Stimulated activated CD8-positive, alpha-beta memory T cell treated with anti-CD3 and anti-CD28 coated beads, Interleukin-15, amount 100 ng/mL, for 48 hours (primary cell): ENCODE results near the gene KCNJ6.
A peak's percentile ranks its signal among the peaks of the same experiment; 100 is the strongest.

ENCODE experiments used
- DNase-seq, 2 donors: peaks; one replicate each; pipeline ENCODE4 v3.0.0-alpha.2; 2020; ENCODE audit warnings: low read depth in 2 of 2

Gene KCNJ6

DNA sequence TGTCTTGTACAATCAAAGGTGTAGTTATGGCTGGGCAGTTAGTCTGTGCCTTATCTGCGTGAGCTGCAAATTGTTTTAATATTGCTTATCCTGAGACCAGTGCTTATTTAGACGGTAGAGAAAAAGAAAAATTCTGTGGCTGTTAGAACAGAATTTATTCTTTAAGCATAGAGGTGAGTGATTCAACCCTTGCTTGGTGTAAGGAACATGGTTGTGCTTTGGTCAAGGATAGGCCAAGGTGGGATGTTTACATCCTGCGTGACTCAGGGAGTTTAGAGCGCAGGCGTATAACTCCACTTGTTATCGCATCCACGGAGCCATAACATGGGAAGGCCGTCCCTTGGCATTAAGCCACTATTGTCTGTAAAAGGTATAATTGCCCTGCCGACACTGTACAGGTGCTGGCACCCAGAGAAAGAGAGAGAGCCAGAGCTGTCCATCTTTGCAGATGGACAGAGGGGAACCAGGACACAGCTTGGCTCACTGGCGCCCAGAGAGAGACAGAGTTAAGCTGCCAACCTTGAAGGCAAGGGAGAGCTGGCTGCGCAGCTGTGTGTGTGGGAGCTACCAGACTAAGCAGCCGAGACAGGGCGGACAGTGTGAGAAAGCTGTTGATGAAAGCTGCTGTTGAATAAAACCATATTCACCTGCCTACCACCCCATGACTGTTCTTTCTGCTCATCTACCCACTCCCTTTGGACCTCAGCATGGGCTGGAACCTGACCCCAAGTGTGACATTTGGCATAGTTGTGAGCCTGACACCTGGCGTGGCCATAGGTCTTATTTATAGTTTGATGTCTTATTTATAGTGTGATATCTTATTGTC lies 349.3 kb downstream of the KCNJ6 start:
- DNase-seq: no peak

DNA sequence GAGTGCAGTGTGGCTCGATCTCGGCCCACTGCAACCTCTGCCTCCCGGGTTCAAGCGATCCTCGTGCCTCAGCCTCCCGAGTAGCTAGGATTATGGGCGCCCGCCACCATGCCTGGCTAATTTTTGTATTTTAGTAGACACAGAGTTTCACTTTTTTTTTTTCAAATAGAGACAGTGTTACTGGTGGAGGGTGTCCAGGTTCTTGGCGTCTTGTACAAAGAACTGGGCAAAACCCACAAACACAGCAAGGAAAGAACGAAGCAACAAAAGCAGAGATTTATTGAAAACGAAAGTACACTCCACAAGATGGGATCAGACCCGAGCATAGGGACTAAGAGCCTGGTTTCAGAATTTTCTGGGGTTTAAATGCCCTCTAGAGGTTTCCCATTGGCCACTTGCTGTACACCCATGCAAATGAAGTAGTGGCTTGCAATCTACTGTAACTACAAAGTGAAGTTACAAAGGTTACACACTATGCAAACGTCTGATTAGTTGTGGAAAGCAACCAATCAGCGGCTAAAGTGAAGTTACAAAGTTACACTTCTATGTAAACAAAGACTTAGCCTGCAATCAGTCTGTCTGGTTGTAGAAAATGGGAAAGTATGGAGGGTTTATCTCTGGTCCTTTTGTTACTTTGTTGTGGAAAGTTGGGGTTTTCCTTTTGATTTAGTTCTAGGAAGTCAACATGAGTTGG lies 350.6 kb downstream of the KCNJ6 start:
- DNase-seq: no peak

DNA sequence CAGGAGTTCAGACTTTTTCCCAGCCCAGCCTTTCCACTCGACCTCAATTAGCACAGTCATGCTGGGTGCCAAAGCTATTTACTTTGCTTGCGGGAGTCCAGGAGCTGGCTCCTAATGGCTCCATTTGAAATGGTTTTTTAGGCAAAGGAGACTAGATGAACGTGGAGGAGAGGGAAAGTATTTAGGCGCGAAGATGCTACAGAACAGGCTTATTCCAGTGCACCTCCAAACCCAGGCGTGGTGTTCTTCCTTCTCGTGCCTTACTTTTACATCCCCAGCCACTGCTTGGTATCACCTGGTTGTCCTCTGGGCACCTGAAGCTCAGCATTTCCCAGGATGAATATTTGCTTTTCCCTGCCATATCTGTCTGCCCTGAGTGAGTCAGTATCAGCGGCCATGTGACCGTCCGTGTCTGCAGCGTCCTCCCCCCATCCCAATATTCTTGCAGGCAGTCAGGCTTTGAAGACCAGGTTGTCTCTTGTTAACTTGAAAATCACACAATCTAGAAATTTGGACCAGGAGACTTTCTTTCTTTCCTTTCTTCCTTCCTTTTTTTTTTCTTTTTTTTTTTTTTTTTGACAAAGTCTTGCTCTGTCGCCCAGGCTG lies 351.2 kb downstream of the KCNJ6 start:
- no peak for DNase-seq

- DNase-seq: peak; percentile 82 to 87
Measured at GRCh38 chr21:37564341-37564923, 351.8 kb downstream of the KCNJ6 start.

- peak; percentile 93 for DNase-seq
Measured at GRCh38 chr21:37563641-37564340, 352.5 kb downstream of the KCNJ6 start.

DNA sequence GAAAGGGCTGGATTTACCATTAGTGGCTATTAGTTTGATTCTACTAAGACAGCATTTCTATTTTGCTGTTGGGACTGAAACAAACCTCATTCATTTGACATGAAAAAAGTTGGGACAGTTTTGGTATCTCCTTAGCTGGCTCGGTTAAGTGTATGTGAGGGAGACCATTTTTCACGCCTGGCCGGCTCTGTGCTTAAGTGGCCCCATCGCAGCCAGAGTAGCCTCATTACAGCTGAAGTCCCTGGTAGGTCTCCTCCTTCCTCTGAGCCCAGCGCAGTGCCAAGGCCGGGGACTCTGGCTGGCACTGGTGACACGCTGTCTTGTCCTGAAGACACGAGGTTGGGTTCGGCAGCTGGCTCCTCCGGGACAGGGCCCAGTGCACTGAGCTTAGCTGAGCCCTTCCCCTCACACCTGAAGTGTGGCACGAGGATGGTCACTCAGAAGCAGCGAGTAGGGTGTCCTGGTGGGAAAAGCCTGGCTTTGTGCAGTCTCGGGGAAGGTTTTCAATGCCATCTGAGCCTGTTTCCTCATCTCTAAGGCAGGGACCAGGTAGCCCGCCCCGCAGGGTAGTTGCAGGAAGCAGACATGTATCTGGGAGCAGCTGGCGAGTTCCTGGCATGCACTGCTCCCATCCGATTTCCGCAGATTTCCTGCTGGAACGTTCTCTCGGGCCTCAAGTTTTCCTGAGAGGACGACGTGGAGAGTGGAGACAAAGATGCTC lies 353.2 kb downstream of the KCNJ6 start:
- no peak for DNase-seq

- no peak for DNase-seq
Measured at GRCh38 chr21:37561941-37562919, 354.0 kb downstream of the KCNJ6 start.

- DNase-seq: no peak
Measured at GRCh38 chr21:37561506-37561905, 354.8 kb downstream of the KCNJ6 start.

GRCh38 chr21:37560385-37560784 lies 355.9 kb downstream of the KCNJ6 start:
- no peak for DNase-seq

DNA sequence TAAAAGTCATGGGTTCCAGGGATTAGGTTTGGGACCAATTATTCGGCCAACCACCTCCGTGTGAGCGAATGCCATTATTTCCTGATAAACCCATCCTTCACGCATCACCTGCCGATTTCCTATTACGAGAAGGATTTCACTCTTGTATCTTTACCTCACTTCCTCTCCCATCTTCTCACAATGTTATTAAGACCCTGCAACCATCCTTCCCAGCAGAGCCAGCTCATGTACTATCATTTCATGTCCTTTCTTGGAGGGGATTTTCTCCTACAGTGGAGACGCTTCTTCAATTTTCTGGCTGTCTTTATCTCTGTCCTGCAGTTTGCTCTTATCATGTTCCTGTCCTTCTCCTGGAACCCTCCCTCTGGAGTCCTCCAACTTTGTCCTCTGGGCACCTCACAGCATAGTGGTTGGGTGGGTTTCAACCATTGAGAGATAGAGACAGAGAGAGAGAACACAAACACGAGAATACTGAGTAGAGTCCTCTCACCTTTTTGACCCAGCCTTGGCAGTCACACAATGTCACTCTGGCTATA lies 357.5 kb downstream of the KCNJ6 start:
- DNase-seq: no peak
